HL-60/S4 (cell line): ENCODE results near the gene VIM.
"Not testable (repeated sequence)": the region's sequence is repeated elsewhere in the genome, so short reads cannot be mapped to it uniquely, and the experiment has no call there.

Experiments used
- in situ Hi-C: fragments of 300-500 bp; cut with MboI; formaldehyde crosslinking; loops from 2 replicates; pipeline ENCODE4 v1.14.3; 2022; ENCODE audit warnings: low sequenced_read_pairs

VIM gene

DNA sequence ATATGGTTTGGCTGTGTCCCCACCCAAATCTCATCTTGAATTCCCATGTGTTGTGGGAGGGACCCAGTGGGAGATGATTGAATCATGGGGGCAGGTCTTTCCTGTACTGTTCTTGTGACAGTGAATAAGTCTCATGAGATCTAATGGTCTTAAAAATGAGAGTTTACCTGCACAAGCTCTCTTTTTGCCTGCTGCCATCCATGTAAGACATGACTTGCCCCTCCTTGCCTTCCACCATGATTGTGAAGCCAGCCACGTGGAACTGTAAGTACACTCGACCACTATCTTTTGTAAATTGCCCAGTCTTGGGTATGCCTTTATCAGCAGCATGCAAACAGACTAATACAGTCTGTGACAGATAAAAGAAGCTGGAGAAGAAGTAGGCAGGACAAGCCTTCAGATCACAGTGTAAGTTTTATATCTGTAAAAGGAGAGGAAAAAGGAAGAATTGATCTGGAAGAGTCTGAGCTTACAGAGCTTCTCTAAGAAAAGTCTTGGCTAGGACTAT, 26.6 kb downstream of the VIM start:
- in situ Hi-C loops = loop anchor here (10.0 kb wide), 1 partner anchor 410 kb away; no protein-coding TSS in a partner anchor

DNA sequence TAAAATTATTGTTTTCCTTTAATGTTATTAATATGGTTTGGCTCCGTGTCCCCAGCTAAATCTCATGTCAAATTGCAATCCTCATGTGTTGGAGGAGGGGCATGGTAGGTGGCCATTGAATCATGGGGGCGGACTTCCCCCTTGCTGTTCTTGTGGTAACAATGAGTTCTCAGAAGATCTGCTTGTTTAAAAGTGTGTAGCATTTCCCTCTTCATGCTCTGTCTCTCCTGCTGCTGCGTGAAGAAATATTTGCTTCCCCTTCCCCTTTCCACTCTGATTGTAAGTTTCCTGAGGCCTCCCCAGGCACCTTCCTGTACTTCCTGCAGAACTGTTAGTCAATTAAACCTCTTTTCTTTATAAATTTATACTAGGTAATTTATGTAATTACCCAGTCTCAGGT, 27.5 kb downstream of the VIM start:
- in situ Hi-C loops = loop anchor here (10.0 kb wide), 1 partner anchor 411 kb away; no protein-coding TSS in a partner anchor

DNA sequence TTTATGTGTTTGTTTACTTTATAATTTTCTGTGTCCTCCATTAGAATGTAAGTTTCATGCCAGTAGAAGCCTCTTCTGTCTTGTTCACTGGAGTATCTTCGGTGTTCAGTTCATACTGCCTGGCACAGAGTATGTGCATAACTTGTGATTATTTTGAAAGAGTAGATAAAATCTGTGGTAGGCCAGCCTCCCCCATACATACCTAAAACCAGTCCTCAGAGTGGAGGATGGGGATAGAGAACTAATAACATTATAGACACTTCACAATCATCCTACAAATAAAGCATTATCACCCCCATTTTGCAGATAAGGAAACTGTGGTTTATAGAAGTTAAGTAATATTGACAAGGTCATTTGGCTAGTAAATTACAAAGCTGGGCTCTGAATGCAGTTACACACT, 28.0 kb downstream of the VIM start:
- in situ Hi-C loops = loop anchor here (10.0 kb wide), 1 partner anchor 411 kb away; no protein-coding TSS in a partner anchor

DNA sequence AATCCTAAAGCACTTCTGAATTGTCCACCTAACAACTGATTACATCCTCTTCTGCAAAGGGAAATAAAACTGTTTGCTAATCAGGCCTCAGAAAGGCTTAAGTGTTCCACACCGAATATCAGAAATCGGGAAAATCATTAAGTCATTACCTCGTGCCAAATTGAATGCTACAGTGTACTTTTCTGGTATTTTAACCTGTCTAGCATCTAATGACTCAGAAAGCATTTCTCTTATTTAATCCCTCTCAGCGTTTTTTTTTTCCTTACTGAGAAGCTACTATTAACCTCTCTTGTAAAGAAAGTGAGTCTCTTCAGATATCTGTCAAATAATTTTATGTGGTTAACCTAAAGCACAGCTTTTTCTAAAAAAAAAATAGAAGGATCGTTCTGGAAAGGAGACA, 28.6 kb downstream of the VIM start:
- in situ Hi-C loops = loop anchor here (10.0 kb wide), 1 partner anchor 412 kb away; no protein-coding TSS in a partner anchor

GRCh38 chr10:17257466-17258321, 29.7 kb downstream of the VIM start:
- in situ Hi-C loops = loop anchor here (10.0 kb wide), 1 partner anchor 413 kb away; no protein-coding TSS in a partner anchor

GRCh38 chr10:17262502-17262901, 34.5 kb downstream of the VIM start:
- in situ Hi-C loops = no loop called here

- in situ Hi-C loops = no loop called here
These were observed 35.5 kb downstream of the VIM start for GRCh38 chr10:17263580-17263979.

DNA sequence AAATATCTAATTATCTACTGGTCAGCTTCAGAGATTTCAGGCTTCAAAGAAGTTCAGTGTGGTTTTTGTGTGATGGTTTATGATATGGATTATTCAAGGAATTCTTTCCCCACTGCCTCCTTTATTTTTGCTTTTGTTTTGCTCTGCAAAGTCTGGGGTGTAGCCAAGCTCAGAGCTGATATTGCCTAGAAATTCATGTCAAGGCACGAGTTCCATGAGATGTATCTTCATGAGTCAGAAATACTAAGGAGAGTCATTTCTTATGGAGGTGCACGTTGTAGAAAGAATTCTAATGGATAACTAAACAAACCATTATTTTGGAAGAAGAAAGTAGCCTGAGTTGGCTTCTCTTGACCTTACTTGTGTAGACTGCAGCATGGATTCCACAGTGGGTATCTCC, 37.4 kb downstream of the VIM start:
- in situ Hi-C loops = no loop called here

GRCh38 chr10:17266549-17266948, 38.5 kb downstream of the VIM start:
- in situ Hi-C loops = not testable (repeated sequence)

DNA sequence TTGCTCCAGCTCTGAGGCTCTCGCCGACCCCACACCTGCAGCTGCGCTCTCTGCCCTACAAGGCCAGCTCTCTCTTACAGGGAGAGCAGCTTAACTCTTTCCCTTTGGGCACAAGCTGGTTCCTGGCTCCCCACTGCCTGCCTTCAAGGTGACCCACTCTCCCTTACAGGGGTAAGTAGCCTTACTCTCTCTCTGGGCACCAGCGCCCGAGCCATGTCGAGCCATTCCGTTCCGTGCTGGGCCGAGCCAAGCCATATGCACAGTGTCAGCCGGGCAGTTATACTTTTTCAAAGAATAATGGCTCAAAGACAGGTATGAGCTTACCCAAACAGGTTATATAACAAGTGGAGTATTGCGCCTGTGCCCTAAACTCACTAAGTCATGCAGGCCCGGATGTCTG, 44.6 kb downstream of the VIM start:
- in situ Hi-C loops = no loop called here

DNA sequence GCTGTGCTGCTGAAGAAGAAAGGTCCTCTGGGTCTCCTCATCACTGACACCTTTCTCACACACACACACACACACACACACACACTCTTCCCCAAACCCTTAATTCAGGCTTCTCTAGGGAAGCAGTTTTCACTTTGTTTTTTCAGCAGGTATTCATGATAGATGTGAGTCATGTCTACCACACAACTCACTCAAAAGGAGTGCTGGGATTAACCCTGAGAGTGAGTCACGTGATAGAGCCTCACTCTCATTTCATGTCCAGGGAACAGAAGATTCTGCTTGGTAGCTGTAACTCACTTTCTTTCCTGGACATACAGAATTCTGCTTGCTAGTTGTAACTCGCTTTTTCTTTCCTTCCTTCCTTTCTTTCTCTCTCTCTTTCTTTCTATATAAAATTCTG, 45.4 kb downstream of the VIM start:
- in situ Hi-C loops = no loop called here

DNA sequence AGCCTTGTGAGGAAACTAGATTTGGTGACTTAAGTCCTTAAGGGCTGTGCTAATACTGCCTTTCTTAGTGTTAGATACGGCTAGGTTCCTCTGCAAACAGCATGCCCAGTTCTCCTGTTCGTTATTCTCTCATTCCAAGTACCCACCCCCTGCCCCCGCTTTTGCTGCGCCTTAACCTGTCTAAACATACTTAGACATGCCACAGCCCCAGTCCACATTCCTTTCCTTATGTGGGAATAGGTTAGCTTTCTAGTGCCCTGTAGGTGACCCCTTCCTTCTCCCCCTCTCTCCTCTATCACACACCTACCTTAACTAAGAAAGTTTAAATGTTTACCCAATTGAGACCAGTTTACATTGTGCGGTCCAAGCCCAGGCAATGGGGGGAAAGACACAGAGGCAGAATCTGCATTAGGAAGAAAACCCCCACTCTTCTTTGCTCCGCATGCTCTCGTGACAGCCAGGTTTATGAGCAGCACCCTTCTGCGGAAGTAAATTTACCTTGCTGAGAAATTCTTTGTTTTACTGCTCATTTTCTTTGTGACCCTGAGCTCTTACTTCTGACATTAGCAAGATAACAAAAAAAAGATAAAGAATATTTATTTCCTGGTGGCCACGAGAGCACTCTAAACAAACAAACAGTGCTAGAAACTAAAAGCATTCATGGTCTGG, 48.8 kb downstream of the VIM start:
- in situ Hi-C loops = no loop called here

DNA sequence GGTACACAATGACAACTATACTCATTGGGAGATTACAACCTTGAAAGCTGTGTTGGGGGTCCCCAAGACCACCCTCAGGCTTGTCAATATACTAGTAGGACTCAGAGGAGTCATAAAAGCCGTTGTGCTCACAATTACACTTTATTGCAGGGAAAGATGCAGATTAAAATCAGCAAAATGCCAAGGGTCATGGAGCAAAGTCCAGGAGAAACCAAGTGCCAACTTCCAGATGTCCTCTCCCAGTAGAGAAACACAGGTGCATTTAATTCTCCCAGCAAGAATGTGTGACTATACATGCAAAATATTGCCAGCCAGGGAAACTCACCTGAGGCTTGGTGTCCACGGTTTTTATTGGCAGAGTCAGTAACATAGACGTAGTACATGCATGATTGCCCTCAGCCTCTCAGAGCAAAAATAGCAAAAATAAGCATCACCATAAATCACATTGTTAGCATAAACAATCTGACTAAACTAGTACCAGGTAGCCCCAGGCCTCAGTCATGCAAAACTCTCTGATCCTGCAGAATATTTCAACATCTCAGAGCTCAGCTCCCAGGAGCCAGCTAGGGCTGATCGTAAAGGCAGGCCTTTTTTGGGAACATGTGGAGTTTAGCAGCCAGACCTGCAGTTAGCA, 50.7 kb downstream of the VIM start:
- in situ Hi-C loops = no loop called here

GRCh38 chr10:17282311-17282710, 54.3 kb downstream of the VIM start:
- in situ Hi-C loops = no loop called here

DNA sequence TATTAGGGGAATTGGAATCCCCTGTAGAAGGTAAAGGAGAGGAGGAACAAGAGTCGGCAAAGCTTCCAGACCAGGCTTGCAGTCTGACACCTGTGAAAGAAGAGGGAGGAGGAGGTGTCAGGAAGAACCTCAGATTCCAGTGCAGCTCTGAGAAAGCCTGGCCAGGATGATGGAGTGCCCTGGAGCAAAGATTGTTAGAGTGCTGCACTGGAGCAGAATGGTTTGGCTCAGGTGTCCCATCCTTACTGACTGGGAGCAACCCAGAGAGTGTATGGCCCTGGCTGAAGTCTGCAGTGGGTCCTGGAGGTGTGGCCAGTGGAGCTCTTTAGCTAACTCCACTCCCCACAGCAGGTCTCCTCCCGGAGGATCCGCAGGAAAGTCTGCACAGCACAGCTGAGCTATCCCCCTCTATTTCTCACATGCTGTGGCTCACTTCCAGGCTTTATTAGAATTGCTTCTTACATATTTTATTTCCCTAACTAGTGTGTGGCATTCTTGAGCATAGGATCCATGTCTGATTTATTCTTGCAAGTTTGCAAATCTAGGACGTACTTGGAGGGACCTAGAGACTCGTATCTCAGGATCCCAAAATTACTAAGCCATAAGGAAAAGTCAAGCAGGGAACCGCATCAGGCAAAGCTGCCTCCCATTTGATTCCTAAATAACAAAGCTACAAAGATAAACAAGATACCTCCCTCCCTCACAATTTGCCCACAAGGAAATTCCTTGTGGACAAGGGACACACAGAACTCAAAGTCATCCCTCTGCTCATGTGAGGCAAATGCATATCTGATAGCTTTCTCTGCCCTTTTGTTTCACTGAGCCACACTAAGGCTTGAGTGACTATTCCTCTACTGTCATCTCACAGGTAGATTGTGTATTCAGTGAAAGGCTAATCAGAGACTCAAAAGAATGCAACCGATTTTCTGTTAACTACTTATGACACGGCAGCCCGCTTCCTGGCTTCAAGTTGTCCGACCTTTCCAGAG, 58.8 kb downstream of the VIM start:
- in situ Hi-C loops = no loop called here
